H9 (cell line): Measurements from ENCODE around the gene TRAPPC2L. TPM values are rescaled to one million over a fixed set of nuclear protein-coding genes. Genes with fewer than 3 reads are reported as not detected.

Source experiments
- DNase-seq: peaks from one replicate; pipeline ENCODE4 v3.0.0-alpha.2; 2017
- H2AFZ ChIP-seq: one replicate; pipeline ENCODE4 v1.6.1; 2013; ENCODE audit warnings: mild to moderate bottlenecking, low read length, control low read depth, moderate library complexity
- H2AK5ac ChIP-seq: 2 replicates; pipeline ENCODE4 v1.6.1; 2013; ENCODE audit warnings: low read length, control low read depth, mixed read lengths; ENCODE audit not compliant: insufficient read length
- H2BK120ac ChIP-seq: one replicate; pipeline ENCODE4 v1.6.1; 2013; ENCODE audit warnings: low read depth, mild to moderate bottlenecking, low read length, control low read depth, inconsistent platforms; ENCODE audit not compliant: poor library complexity, severe bottlenecking
- H2BK12ac ChIP-seq: 2 replicates; pipeline ENCODE4 v1.6.1; 2013; ENCODE audit warnings: low read length, control low read depth, mixed read lengths, low read depth; ENCODE audit not compliant: insufficient read length
- H2BK15ac ChIP-seq: 2 replicates; pipeline ENCODE4 v1.6.1; 2013; ENCODE audit warnings: low read depth, low read length, control low read depth
- H2BK20ac ChIP-seq: one replicate; pipeline ENCODE4 v1.6.1; 2013; ENCODE audit warnings: low read depth, mild to moderate bottlenecking, low read length, control low read depth, inconsistent platforms; ENCODE audit not compliant: poor library complexity, severe bottlenecking
- H2BK5ac ChIP-seq: 2 replicates; pipeline ENCODE4 v1.6.1; 2013; ENCODE audit warnings: low read length, control low read depth, mixed read lengths; ENCODE audit not compliant: insufficient read length
- H3K14ac ChIP-seq: 2 replicates; pipeline ENCODE4 v1.6.1; 2013; ENCODE audit warnings: low read length, control low read depth; ENCODE audit not compliant: insufficient read depth
- H3K18ac ChIP-seq: 2 replicates; pipeline ENCODE4 v1.6.1; 2013; ENCODE audit warnings: low read depth, mild to moderate bottlenecking, mixed read lengths, low read length, control low read depth; ENCODE audit not compliant: insufficient read length
- H3K23ac ChIP-seq: 2 replicates; pipeline ENCODE4 v1.6.1; 2013; ENCODE audit warnings: low read length, control low read depth, mixed read lengths, low read depth; ENCODE audit not compliant: insufficient read length
- H3K23me2 ChIP-seq: 2 replicates; pipeline ENCODE4 v1.6.1; 2013; ENCODE audit warnings: low read depth, mild to moderate bottlenecking, mixed read lengths, low read length, control low read depth; ENCODE audit not compliant: insufficient read length, poor library complexity, severe bottlenecking
- H3K27ac ChIP-seq: 2 replicates; pipeline ENCODE4 v1.5.1; 2013; ENCODE audit warnings: low read length, control low read depth, mixed read lengths, low read depth; ENCODE audit not compliant: insufficient read length
- H3K27me3 ChIP-seq: 2 replicates; pipeline ENCODE4 v1.6.1; 2013; ENCODE audit warnings: low read length, control low read depth, inconsistent platforms; ENCODE audit not compliant: insufficient read depth
- H3K4ac ChIP-seq: 2 replicates; pipeline ENCODE4 v1.6.1; 2013; ENCODE audit warnings: low read depth, mild to moderate bottlenecking, control low read depth, inconsistent platforms, low read length, moderate library complexity
- H3K4me1 ChIP-seq: 2 replicates; pipeline ENCODE4 v1.6.1; 2013; ENCODE audit warnings: low read length, control low read depth, inconsistent platforms; ENCODE audit not compliant: insufficient read depth
- H3K4me2 ChIP-seq: 2 replicates; pipeline ENCODE4 v1.6.1; 2013; ENCODE audit warnings: low read length, control low read depth, mixed read lengths; ENCODE audit not compliant: insufficient read length, insufficient read depth
- H3K56ac ChIP-seq: 2 replicates; pipeline ENCODE4 v1.6.1; 2013; ENCODE audit warnings: low read depth, mild to moderate bottlenecking, mixed read lengths, low read length, control low read depth; ENCODE audit not compliant: insufficient read length
- H3K79me1 ChIP-seq: 2 replicates; pipeline ENCODE4 v1.6.1; 2013; ENCODE audit warnings: low read depth, mild to moderate bottlenecking, moderate library complexity, low read length, control low read depth, inconsistent platforms; ENCODE audit not compliant: insufficient read depth, poor library complexity, severe bottlenecking
- H3K79me2 ChIP-seq: 2 replicates; pipeline ENCODE4 v1.6.1; 2013; ENCODE audit warnings: low read length, control low read depth, inconsistent platforms; ENCODE audit not compliant: insufficient read depth
- H3K9ac ChIP-seq: 2 replicates; pipeline ENCODE4 v1.6.1; 2013; ENCODE audit warnings: low read length, control low read depth, mixed read lengths; ENCODE audit not compliant: insufficient read length; ENCODE audit errors: extremely low read depth
- H3K9me3 ChIP-seq: one replicate; pipeline ENCODE4 v1.6.1; 2013; ENCODE audit warnings: low read depth, low read length, inconsistent platforms; ENCODE audit not compliant: control insufficient read depth
- H3T11ph ChIP-seq: one replicate; pipeline ENCODE4 v1.6.1; 2013; ENCODE audit warnings: mild to moderate bottlenecking, low read length, control low read depth, inconsistent platforms
- H4K20me1 ChIP-seq: one replicate; pipeline ENCODE4 v1.6.1; 2013; ENCODE audit not compliant: control insufficient read depth, insufficient read length, insufficient read depth
- H4K5ac ChIP-seq: 2 replicates; pipeline ENCODE4 v1.6.1; 2013; ENCODE audit warnings: low read depth, mild to moderate bottlenecking, mixed read lengths, low read length, control low read depth; ENCODE audit not compliant: insufficient read length
- H4K8ac ChIP-seq: replicated peaks from 2 replicates; pipeline ENCODE4 v1.6.1; 2013; ENCODE audit warnings: low read length, control low read depth, mixed read lengths, low read depth; ENCODE audit not compliant: insufficient read length
- H4K91ac ChIP-seq: 2 replicates; pipeline ENCODE4 v1.6.1; 2013; ENCODE audit warnings: low read depth, mild to moderate bottlenecking, moderate library complexity, mixed read lengths, low read length, control low read depth; ENCODE audit not compliant: insufficient read length
- H3K27ac Mint-ChIP-seq, 3 experiments: 2 replicates in 2 of 3; 3 replicates in 1 of 3; pipeline ENCODE4 v1.8.0; 2020 to 2021; ENCODE audit warnings: mixed read lengths in 3 of 3, mild to moderate bottlenecking in 1 of 3, moderate library complexity in 1 of 3
- H3K27me3 Mint-ChIP-seq: 2 replicates; pipeline ENCODE4 v1.8.0; 2021; ENCODE audit warnings: low read depth, mild to moderate bottlenecking, moderate library complexity, mixed read lengths
- H3K36me3 Mint-ChIP-seq, 3 experiments: 2 replicates in 2 of 3; 3 replicates in 1 of 3; pipeline ENCODE4 v1.8.0; 2020 to 2021; ENCODE audit warnings: low read depth in 3 of 3, mixed read lengths in 3 of 3; ENCODE audit not compliant: insufficient read depth in 1 of 3
- H3K4me1 Mint-ChIP-seq, 2 experiments: 2 replicates each; pipeline ENCODE4 v1.8.0; 2020; ENCODE audit warnings: mixed read lengths in 2 of 2
- H3K4me3 Mint-ChIP-seq, 2 experiments: 2 replicates in 1 of 2; 3 replicates in 1 of 2; pipeline ENCODE4 v1.8.0; 2020 to 2021; ENCODE audit warnings: mild to moderate bottlenecking in 2 of 2, mixed read lengths in 2 of 2, moderate library complexity in 1 of 2
- H3K9me3 Mint-ChIP-seq, 2 experiments: 2 replicates in 1 of 2; 3 replicates in 1 of 2; pipeline ENCODE4 v1.8.0; 2020; ENCODE audit warnings: mild to moderate bottlenecking in 2 of 2, mixed read lengths in 2 of 2, moderate library complexity in 1 of 2
- WGBS: extraction: QIAGEN DNeasy Blood & Tissue Kit; methylation state at CpG from one replicate; pipeline ENCODE4 v1.1.7; 2013; ENCODE audit warnings: missing lambda C conversion rate, low lambda C conversion rate, mixed read lengths; ENCODE audit not compliant: insufficient read length; ENCODE audit errors: extremely low coverage; 5-methylcytosine and 5-hydroxymethylcytosine counted together
- total RNA-seq: library from RNA; stranded (reverse); gene quantifications from 2 replicates; pipeline ENCODE4 v1.2.1, GENCODE V29; 2021
- TF ChIP-seq, protein P1 (sequence below): fragments of 200-600 bp; sonication (generic); conservative IDR thresholded peaks from 3 replicates; pipeline ENCODE4 v1.8.0; 2021; ENCODE audit warnings: antibody characterized with exemption, mild to moderate bottlenecking

Gene TRAPPC2L
- total RNA-seq, 1 experiment from 2014 or later = 90.3 TPM

GRCh38 chr16:88809676-88810165 lies 47.2 kb upstream of the TRAPPC2L start:
- DNase-seq = peak; percentile 39
- H3T11ph ChIP-seq = no peak overlapping the region
- no CpG with 5 or more reads among the region's 10 CpGs for WGBS
- peaks cover 17 to 54% (median 54%) of the 10 kb centered on the region in 3 experiments; a peak in 6 of 7 replicates for H3K36me3 Mint-ChIP-seq
- H3K27ac ChIP-seq = no peak overlapping the region
- H2BK20ac ChIP-seq = no peak overlapping the region
- peaks cover 4% of the 10 kb centered on the region for H3K79me1 ChIP-seq
- no peak overlapping the region for H3K4me2 ChIP-seq
- H3K56ac ChIP-seq = no peak overlapping the region
- no peak overlapping the region for H2AFZ ChIP-seq
- no peak overlapping the region for H2AK5ac ChIP-seq
- H2BK120ac ChIP-seq = no peak overlapping the region
- H3K23me2 ChIP-seq = peaks cover 14% of the 10 kb centered on the region
- peaks cover 6 to 10% of the 10 kb centered on the region in 2 experiments for H3K4me1 Mint-ChIP-seq
- H2BK15ac ChIP-seq = no peak overlapping the region
- H3K4me3 Mint-ChIP-seq = peak overlapping the region; percentile 83 to 93
- H3K14ac ChIP-seq = no peak overlapping the region
- no peak overlapping the region for H3K18ac ChIP-seq
- no peaks in the 10 kb centered on the region for H3K9me3 Mint-ChIP-seq
- no peaks in the 10 kb centered on the region for H3K4me1 ChIP-seq
- peaks cover 3% of the 10 kb centered on the region; the same call in 1 of the 2 replicates for H3K79me2 ChIP-seq
- no peak overlapping the region for H3K9ac ChIP-seq
- H4K20me1 ChIP-seq = peaks cover 3% of the 10 kb centered on the region
- H3K4ac ChIP-seq = no peak overlapping the region
- no peaks in the 10 kb centered on the region for H3K9me3 ChIP-seq
- peak overlapping the region in 2 of 3 experiments; percentile 48 to 77; a peak in 3 of 7 replicates for H3K27ac Mint-ChIP-seq
- H3K27me3 Mint-ChIP-seq = no peaks in the 10 kb centered on the region; the same call in 1 of the 2 replicates
- H4K5ac ChIP-seq = no peak overlapping the region
- TF ChIP-seq, protein P1, sequence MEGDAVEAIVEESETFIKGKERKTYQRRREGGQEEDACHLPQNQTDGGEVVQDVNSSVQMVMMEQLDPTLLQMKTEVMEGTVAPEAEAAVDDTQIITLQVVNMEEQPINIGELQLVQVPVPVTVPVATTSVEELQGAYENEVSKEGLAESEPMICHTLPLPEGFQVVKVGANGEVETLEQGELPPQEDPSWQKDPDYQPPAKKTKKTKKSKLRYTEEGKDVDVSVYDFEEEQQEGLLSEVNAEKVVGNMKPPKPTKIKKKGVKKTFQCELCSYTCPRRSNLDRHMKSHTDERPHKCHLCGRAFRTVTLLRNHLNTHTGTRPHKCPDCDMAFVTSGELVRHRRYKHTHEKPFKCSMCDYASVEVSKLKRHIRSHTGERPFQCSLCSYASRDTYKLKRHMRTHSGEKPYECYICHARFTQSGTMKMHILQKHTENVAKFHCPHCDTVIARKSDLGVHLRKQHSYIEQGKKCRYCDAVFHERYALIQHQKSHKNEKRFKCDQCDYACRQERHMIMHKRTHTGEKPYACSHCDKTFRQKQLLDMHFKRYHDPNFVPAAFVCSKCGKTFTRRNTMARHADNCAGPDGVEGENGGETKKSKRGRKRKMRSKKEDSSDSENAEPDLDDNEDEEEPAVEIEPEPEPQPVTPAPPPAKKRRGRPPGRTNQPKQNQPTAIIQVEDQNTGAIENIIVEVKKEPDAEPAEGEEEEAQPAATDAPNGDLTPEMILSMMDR = no peak
- H3K27me3 ChIP-seq = no peaks in the 10 kb centered on the region
- no peak overlapping the region for H3K23ac ChIP-seq
- no peak overlapping the region for H4K91ac ChIP-seq
- no peak overlapping the region for H4K8ac ChIP-seq
- no peak overlapping the region for H2BK5ac ChIP-seq
- H2BK12ac ChIP-seq = no peak overlapping the region
